GM13977 (cell line): Measurements from ENCODE around the gene DTL.

Source experiments
- DNase-seq: peaks from one replicate; pipeline ENCODE4 v3.0.0; 2012; ENCODE audit warnings: low spot score
- CTCF ChIP-seq: IDR thresholded peaks from 2 replicates; pipeline ENCODE4 v1.5.1; 2012; ENCODE audit warnings: mild to moderate bottlenecking, control low read depth; ENCODE audit not compliant: insufficient read depth; ENCODE audit errors: extremely low read depth, missing control alignments
- in situ Hi-C: fragments of 300-500 bp; cut with MboI; formaldehyde crosslinking; loops from one replicate; pipeline ENCODE4 v1.12.0; 2022; ENCODE audit warnings: low sequenced_read_pairs, low pct_unique_long_range_greater_than_20kb, mixed read lengths, inconsistent platforms; ENCODE audit not compliant: unreplicated experiment

Gene DTL

GRCh38 chr1:212035835-212036605, 472 bp downstream of the DTL start:
- no peak for TF ChIP-seq CTCF
- in situ Hi-C loops: loop anchor here (10.0 kb wide), 1 partner anchor 351 kb away; no protein-coding TSS in a partner anchor
- no peak for DNase-seq

DNA sequence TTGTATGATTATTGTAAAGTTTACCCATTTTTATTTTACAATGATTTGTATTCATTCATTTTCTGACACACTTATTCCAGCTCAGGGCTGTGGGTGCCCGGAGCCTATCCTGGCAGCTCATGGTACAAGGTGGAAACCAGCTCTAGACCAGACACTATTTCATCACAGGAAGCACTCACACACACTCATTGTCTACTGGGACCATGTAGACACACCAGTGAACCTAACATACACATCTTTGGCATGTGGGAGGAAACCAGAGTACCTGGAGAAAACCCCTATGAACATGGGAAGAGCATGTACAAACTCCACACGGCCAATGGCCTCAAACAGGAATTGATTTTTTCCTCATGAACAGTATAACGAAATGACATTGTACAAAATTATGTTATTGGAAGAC, 2.4 kb downstream of the DTL start:
- no peak for DNase-seq
- no peak for TF ChIP-seq CTCF
- in situ Hi-C loops: loop anchor here (10.0 kb wide), 1 partner anchor 353 kb away; no protein-coding TSS in a partner anchor

DNA sequence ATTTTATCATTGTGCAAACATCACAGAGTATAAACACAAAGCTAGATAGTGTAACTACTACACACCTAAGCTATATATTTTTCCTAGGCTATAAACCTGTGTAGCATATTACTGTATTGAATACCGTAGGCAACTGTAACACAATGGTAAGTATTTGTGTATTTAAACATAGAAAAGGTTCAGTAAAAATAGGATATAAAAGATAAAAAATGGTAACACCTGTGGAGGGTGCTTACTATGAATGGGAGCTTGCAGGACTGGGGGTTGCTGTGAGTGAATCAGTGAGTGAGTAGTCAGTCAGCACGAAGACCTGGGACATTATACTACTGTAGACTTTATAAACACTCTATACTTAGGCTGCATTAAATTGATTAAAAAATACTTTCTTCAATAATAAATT, 4.1 kb downstream of the DTL start:
- in situ Hi-C loops: loop anchor here (10.0 kb wide), 1 partner anchor 355 kb away; no protein-coding TSS in a partner anchor
- no peak for TF ChIP-seq CTCF
- no peak for DNase-seq

GRCh38 chr1:212040629-212041412, 5.3 kb downstream of the DTL start:
- no peak for DNase-seq
- in situ Hi-C loops: no loop called here
- TF ChIP-seq CTCF: no peak

DNA sequence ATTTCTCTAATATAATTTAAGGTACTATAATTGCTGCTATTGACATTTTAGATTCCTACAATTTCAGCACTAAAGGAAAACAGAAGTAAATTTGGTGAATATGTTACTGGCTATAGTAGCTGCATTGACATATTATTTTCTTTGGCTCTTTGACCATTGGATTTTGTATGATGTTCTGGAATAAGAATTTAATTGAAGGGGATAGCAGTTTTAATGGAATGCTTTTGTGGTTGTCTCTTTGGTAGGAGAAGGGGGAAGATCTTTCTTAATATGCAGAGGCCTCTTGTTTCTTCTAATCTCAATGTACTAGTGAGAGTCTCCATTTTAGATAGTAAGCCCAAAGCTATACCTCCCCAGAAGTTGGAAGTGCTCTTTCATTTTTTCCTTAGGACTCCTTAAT, 6.9 kb downstream of the DTL start:
- no peak for DNase-seq
- in situ Hi-C loops: no loop called here
- TF ChIP-seq CTCF: no peak

GRCh38 chr1:212044851-212045250, 9.3 kb downstream of the DTL start:
- in situ Hi-C loops: no loop called here
- no peak for TF ChIP-seq CTCF
- DNase-seq: no peak
